Measurements from ENCODE around the gene NCKAP1. TPM values are rescaled to one million over a fixed set of nuclear protein-coding genes. Genes with fewer than 3 reads are reported as not detected.

NCKAP1 gene
- total RNA-seq, 1 experiment from 2014 or later, result 112 TPM

- H3K9ac ChIP-seq (ENCODE audit: extremely low read depth, insufficient read length, low read length), result peak overlapping the region; percentile 58
Observed at GRCh38 chr2:183079139-183079775, 41.0 kb upstream of the NCKAP1 start.

More at GRCh38 chr2:183079139-183079775, 41.0 kb upstream of the NCKAP1 start:
- peaks cover 20 to 25% of the 10 kb centered on the region in 2 experiments for H3K4me1 Mint-ChIP-seq
- no peak overlapping the region for H2BK15ac ChIP-seq (ENCODE audit: low read depth, low read length)
- peaks cover 2% of the 10 kb centered on the region; the same call in 1 of the 2 replicates for H3K4me1 ChIP-seq (ENCODE audit: insufficient read depth, low read length)
- no peak for DNase-seq
- H3K4me3 Mint-ChIP-seq, result peak overlapping the region; percentile 77 to 92
- no peak overlapping the region for H3K23ac ChIP-seq (ENCODE audit: insufficient read length, low read depth, low read length)
- H4K20me1 ChIP-seq (ENCODE audit: control insufficient read depth, insufficient read depth, insufficient read length), result no peaks in the 10 kb centered on the region
- no peak overlapping the region for H4K5ac ChIP-seq (ENCODE audit: insufficient read length, low read depth, low read length)
- H3K27me3 Mint-ChIP-seq (ENCODE audit: low read depth), result no peaks in the 10 kb centered on the region
- no peak overlapping the region for H4K8ac ChIP-seq (replicated peaks; ENCODE audit: insufficient read length, low read depth, low read length)
- peaks cover 6% of the 10 kb centered on the region for H3K23me2 ChIP-seq (ENCODE audit: insufficient read length, low read depth, low read length, poor library complexity, severe bottlenecking)
- peak overlapping the region; percentile 34; the same call in 1 of the 2 replicates for H3K14ac ChIP-seq (ENCODE audit: insufficient read depth, low read length)
- no peaks in the 10 kb centered on the region for H3K36me3 Mint-ChIP-seq (ENCODE audit: insufficient read depth in 1 of 3, low read depth in 3 of 3)
- H2BK20ac ChIP-seq (ENCODE audit: low read depth, low read length, poor library complexity, severe bottlenecking), result no peak overlapping the region
- H3T11ph ChIP-seq (ENCODE audit: low read length), result no peak overlapping the region
- peak overlapping the region; percentile 93 for H3K4me2 ChIP-seq (ENCODE audit: insufficient read depth, insufficient read length, low read length)
- H3K56ac ChIP-seq (ENCODE audit: insufficient read length, low read depth, low read length), result no peak overlapping the region
- H3K79me1 ChIP-seq (ENCODE audit: insufficient read depth, low read depth, low read length, poor library complexity, severe bottlenecking), result no peaks in the 10 kb centered on the region
- H3K9me3 Mint-ChIP-seq, result no peaks in the 10 kb centered on the region
- no peak overlapping the region for H4K91ac ChIP-seq (ENCODE audit: insufficient read length, low read depth, low read length)
- H3K4ac ChIP-seq (ENCODE audit: low read depth, low read length), result no peak overlapping the region
- peak overlapping the region; percentile 79 for H2AFZ ChIP-seq (ENCODE audit: low read length)
- H3K79me2 ChIP-seq (ENCODE audit: insufficient read depth, low read length), result no peaks in the 10 kb centered on the region
- no peak overlapping the region for H3K18ac ChIP-seq (ENCODE audit: insufficient read length, low read depth, low read length)
- H3K27ac Mint-ChIP-seq, result peak overlapping the region; percentile 83 to 93 (median 88)
- no peak overlapping the region for H2BK5ac ChIP-seq (ENCODE audit: insufficient read length, low read length)
- TF ChIP-seq CTCF (conservative IDR thresholded peaks at IDR 0.05), result no peak
- H2AK5ac ChIP-seq (ENCODE audit: insufficient read length, low read length), result no peak overlapping the region
- H2BK12ac ChIP-seq (ENCODE audit: insufficient read length, low read depth, low read length), result no peak overlapping the region
- no peaks in the 10 kb centered on the region for H3K9me3 ChIP-seq (ENCODE audit: control insufficient read depth, low read depth, low read length)
- H3K27me3 ChIP-seq (ENCODE audit: insufficient read depth, low read length), result no peaks in the 10 kb centered on the region
- peak overlapping the region; percentile 64 for H3K27ac ChIP-seq (ENCODE audit: insufficient read length, low read depth, low read length)
- WGBS (ENCODE audit: extremely low coverage, insufficient read length, low lambda C conversion rate), result no CpG with 5 or more reads among the region's 13 CpGs
- H2BK120ac ChIP-seq (ENCODE audit: low read depth, low read length, poor library complexity, severe bottlenecking), result no peak overlapping the region

All from H9 (cell line).